UCSD-AML1 (cell line): ENCODE results near the gene DNAJC5.

Source experiments
- DNase-seq: peaks from one replicate; lab custom pipeline; 2025; ENCODE audit not compliant: unreplicated experiment; lab: John Stamatoyannopoulos, UW

DNAJC5 gene

GRCh38 chr20:63883201-63883593, 11.7 kb upstream of the DNAJC5 start:
- DNase-seq = no peak

GRCh38 chr20:63884506-63885263, 10.2 kb upstream of the DNAJC5 start:
- no peak for DNase-seq

GRCh38 chr20:63885264-63886053, 9.5 kb upstream of the DNAJC5 start:
- DNase-seq = no peak

- no peak for DNase-seq
These were observed 8.9 kb upstream of the DNAJC5 start for GRCh38 chr20:63886054-63886419.

- no peak for DNase-seq
These were observed 8.0 kb upstream of the DNAJC5 start for GRCh38 chr20:63886921-63887320.

GRCh38 chr20:63889241-63890200, 5.4 kb upstream of the DNAJC5 start:
- DNase-seq = no peak

GRCh38 chr20:63890201-63890576, 4.7 kb upstream of the DNAJC5 start:
- no peak for DNase-seq

GRCh38 chr20:63890616-63891015, 4.3 kb upstream of the DNAJC5 start:
- DNase-seq = no peak

- DNase-seq = peak; percentile 17
These were observed 3.6 kb upstream of the DNAJC5 start for GRCh38 chr20:63891061-63892002.

GRCh38 chr20:63892402-63892801, 2.5 kb upstream of the DNAJC5 start:
- no peak for DNase-seq

- no peak for DNase-seq
These were observed 948 bp upstream of the DNAJC5 start for GRCh38 chr20:63893999-63894357.

- no peak for DNase-seq
These were observed 451 bp downstream of the DNAJC5 start for GRCh38 chr20:63895202-63895951.

- no peak for DNase-seq
These were observed 982 bp downstream of the DNAJC5 start for GRCh38 chr20:63895952-63896263.

GRCh38 chr20:63896264-63897105, 1.6 kb downstream of the DNAJC5 start:
- peak; percentile 41 for DNase-seq

GRCh38 chr20:63897978-63898561, 3.1 kb downstream of the DNAJC5 start:
- no peak for DNase-seq

- no peak for DNase-seq
These were observed 4.1 kb downstream of the DNAJC5 start for GRCh38 chr20:63898882-63899558.

- no peak for DNase-seq
These were observed 5.5 kb downstream of the DNAJC5 start for GRCh38 chr20:63900413-63900812.
